Left colon (tissue), 2 donors: ENCODE results near the gene DARS2. TPM values are rescaled to one million over a fixed set of nuclear protein-coding genes. Genes with fewer than 3 reads are reported as not detected.
"Not testable (repeated sequence)": the region's sequence is repeated elsewhere in the genome, so short reads cannot be mapped to it uniquely, and the experiment has no call there.

Experiments
- ATAC-seq: fragments of 200-7000 bp; cut with Tn5 transposase; one replicate; pipeline ENCODE4 v1.9.1; 2020; ENCODE audit warnings: mild to moderate bottlenecking, moderate library complexity
- DNase-seq, 2 donors: peaks; one replicate each; pipeline ENCODE4 v3.0.0-alpha.2; 2020
- intact Hi-C, 2 donors: fragments of 100-400 bp; cut with DNase I in 1 of 2; cut with micrococcal nuclease in 1 of 2; formaldehyde crosslinking; loops; one replicate each; pipeline versions ENCODE4 v1.11.2 to v1.14.0; 2022; cut with DNase I, micrococcal nuclease
- total RNA-seq, 2 donors: library from RNA; stranded (reverse); fragmentation: NEBNext Ultra II Directional; extraction: Animal tissue kit (Norgen Biotek cat#: 25700); gene quantifications; one replicate each; pipeline ENCODE4 v1.2.1, GENCODE V29; 2021
- donor health status: DM: no; HTN: no; CAD: no.
- donor health status: DM: yes; HTN: yes; CAD: no.

The DARS2 gene
- total RNA-seq, 2 donors from 2014 or later: 24.3 to 27.4 TPM

DNA sequence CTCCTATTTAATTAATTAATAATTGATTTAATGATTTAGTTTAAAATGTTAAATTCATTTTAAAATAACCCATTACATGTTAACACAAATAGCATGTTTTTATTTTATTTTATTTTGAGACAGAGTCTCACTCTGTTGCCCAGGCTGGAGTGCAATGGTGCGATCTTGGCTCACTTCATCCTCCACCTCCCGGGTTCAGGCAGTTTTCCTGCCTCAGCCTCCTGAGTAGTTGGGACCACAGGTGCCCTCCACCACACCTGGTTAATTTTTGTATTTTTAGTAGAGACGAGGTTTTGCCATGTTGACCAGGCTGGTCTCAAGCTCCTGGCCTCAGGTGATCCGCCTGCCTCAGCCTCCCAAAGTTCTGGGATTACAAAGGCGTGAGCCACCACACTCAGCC is 35.1 kb downstream of the DARS2 start:
- ATAC-seq, intact Hi-C loops, DNase-seq: not testable (repeated sequence)

DNA sequence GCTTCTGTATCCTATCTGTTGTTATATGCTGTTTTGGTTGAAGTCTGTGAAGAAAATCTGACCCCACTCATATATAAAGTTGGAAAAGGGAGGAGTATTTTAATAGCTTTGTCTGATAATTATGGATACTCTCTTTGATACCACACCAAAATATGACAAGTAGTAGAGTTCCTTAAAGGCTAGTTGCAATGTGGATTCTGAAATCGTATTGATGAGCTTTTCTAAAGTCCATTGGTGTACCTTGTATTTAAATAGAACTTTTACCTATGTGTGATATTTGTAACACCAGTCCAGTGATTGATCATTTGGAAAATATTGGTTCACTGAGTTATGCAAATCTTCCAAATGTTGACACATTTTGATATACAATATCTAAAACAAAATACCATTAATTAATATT is 35.6 kb downstream of the DARS2 start:
- DNase-seq: no peak
- no peak for ATAC-seq
- intact Hi-C loops: no loop called here

DNA sequence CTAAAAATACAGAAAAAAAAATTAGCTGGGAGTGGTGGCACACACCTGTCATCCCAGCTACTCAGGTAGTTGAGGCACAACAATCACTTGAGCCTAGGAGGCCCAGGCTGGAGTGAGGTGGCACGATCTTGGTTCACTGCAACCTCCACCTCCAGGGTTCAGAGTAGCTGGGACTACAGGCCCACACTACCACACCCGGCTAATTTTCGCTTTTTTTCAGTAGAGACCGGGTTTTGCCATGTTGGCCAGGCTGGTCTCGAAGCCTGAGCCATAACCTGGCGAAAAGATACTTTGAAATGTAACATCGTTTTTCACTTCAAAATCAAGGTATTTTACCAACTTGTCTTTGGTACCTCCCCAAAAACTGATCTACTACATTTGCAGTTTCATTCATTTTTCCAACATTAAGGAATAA is 37.3 kb downstream of the DARS2 start:
- ATAC-seq (peak; percentile 32), DNase-seq (no peak)
- intact Hi-C loops: no loop called here

DNA sequence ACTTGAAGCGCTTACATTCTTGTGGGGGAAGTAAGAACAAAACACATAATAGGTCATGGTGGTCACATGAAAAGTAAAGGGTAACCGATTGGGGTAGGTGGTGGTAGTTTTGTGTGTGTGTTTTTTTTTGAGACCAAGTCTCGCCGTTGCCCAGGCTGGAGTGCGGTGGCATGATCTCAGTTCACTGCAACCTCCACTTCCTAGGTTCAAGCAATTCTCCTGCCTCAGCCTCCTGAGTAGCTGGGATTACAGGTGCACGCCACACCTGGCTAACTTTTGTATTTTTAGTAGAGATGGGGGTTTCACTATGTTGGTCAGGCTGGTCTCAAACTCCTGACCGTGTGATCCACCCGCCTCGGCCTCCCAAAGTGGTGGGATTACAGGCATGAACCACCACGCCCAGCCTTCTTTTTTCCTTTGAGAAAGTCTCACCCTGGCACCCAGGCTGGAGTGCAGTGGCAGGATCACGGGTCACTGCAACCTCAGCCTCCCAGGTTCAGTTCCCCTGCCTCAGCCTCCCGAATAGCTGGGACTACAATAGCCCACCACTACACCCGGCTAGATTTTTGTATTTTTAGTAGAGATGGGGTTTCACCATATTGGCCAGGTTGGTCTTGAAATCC is 37.8 kb downstream of the DARS2 start:
- intact Hi-C loops, DNase-seq: not testable (repeated sequence)
- ATAC-seq: peak; percentile 7

DNA sequence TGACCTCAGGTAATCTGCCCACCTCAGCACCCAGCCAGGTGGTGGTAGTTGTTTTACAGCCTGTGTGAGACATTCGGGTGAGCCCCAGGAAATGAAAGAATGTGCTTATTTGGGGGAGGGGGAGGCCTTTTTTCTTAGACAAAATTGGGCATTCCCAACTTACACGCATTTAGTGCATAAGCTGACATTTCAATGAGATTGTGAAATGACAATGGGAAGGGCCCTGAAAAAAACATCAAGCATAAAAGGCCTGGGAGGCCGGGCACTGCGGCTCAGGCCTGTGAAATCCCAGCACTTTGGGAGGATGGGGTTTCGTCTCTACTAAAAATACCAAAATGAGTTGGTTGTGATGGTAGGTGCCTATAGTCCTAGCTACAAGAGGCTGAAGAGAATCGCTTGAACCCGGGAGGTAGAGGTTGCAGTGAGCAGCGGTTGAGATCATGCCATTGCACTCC is 38.3 kb downstream of the DARS2 start:
- ATAC-seq: no peak
- intact Hi-C loops: no loop called here
- DNase-seq: no peak

DNA sequence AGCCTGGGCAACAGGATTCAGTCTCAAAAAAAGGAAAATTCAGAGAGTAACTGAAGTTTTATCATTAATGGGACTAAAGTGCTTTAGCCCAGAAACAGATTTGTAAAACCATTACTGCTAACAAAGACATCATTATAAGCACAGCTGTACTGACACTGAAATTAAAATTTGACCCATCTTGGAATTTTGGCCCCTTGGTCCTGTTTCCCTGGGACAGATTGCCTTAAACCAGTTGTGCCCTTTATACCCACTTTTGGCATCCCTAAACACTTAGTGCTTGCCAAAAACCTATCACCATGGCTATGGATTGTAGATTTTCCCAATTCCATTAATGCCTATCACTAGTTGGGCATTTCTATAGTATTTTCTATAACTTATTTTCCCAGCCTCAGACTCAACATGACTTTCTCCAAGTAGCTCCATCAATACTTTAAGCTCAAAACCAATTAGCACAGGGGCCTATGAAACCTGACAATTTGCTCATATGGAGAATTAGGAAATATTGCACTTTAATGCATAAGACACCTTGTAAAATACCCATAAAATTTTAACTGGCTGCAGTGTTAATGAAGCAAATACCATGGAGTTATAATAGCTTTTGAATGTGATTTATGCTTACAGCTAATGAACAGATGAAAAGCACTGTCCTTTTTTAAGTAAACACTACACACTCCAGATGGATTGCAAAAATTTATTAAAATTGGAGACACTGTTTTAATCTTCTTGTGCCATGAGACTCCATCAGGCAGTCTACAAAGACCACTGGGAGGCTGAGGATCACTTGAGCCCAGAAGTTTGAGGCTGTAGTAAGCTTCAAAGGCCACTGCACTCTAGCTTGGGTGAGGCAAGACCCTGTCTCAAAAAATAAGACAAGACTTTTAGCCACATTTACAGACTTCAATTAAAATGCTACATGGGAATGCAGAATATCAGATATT is 39.0 kb downstream of the DARS2 start:
- intact Hi-C loops: no loop called here
- ATAC-seq: no peak

DNA sequence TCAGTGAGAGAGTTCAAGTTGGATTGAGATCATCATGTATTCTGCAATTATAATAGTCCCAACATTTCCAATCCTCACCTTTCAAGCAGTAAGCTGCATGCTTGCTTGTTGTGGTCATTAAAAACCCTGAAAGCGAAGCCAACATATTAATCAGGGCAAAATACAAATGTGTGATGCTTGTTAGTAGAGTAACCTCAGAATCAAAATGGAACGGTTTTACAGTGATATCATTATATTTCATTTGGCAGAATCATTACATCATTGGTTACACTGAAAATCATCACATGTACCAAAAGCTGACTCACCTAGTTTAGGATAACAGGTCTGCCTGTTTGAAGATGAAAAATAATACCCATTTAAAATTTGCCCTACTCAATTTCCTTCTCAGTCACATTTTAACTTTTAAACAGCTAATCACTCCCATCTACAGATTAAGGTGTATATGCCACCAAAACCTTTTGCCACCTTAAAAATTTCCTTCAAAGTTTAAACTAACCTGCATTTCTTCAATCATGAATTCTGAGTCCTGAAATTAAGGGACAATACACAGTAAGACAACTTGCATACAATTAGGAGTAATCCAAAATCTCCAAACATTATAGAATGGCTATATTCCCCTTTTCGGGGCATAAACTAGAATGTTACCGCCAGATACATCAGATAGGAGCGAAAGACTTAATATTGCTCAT is 39.9 kb downstream of the DARS2 start:
- ATAC-seq: no peak
- intact Hi-C loops: no loop called here
- no peak for DNase-seq

More for the DNA sequence above, 39.0 kb downstream of the DARS2 start:
- DNase-seq: no peak

DNA sequence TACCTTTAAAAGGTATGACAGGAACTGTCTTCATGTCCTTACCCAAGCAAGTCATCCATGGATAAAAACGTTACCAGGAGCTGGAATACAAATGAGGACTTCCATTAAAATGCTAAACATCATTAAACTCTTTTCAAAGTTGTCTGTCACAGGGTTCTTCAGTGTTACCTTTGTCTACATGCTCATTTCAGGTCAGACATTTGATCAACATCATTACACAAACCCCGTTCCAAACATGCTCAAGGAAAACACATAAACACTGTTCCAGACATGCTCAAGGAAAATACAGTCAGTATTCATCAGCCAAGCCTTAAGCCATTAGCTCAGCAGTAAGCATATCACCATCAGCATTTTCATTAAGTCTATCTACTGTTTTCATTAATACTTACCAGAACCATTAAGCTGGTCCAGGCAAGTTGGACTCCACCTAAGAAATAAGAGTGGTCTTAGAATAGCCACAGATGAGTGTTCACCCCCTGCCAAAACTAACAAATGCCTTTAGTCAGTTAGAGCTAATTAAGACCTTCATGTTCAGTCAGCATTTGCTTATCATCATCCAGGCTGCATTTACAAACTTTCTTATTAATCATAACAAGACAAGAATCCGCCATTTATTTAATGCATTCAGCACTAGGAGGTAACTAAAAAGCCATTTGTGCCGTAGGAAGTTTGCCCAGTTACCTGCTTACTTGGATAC is 41.1 kb downstream of the DARS2 start:
- DNase-seq: no peak
- intact Hi-C loops: no loop called here
- ATAC-seq: no peak

DNA sequence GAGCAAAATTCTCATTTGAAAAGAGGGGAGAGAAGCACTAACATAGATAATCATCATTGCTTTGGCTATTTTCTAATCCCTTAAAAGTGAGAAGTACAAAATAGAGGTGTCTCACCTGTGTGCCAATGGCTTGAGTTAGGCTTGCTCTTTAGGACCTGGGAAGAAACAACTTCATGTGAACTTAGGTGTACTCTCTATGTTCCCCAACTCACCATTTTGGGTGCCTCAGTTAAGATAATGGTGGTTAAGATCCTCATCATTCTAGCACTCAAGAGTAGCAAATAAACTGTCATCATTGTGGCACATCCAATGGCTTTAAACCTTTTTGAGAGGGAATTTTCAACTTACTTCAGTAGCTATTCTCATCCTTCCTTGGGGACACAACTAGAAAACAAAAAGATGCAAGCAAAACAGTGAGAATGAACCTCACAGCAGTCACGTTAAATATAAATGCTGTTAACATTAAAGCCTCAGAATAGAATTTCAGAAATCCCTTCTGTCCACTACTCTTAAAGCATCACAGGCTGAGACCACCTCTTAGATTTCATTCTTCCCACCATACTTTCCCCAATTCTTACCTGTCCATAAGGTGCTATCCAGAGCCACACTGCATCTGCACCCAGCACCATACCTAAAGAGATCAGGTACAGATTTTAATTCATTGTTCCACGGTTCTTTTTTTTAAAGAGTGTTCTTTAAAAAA is 42.1 kb downstream of the DARS2 start:
- intact Hi-C loops: no loop called here
- no peak for ATAC-seq
- DNase-seq: no peak

DNA sequence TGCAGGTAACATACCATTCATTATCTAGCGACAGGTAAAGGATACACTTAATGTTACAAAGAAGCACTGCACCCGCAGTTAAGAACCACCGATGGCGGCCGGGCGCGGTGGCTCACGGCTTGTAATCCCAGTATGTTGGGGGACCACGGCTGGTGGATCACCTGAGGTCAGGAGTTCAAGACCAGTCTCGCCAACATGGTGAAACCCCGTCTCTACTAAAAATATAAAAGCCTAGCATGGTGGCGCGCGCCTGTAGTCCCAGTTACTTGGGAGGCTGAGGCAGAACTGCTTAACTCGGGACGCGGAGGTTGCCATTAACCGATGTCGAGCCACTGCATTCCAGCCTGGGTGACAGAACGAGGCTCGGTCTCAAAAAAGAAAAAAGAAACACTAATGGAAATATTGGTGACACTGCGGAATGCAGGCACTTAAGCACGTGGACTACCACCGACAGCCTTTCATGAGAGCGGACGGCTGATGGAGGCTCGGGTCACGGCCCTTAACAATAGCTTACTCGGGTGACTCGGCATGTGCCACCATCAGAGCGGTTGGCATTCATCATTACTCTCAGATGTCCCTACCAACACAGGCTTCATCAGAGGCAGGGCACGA is 42.8 kb downstream of the DARS2 start:
- peak; percentile 1 for ATAC-seq
- peak in 1 of 2 donors; percentile 48 for DNase-seq
- intact Hi-C loops: no loop called here

DNA sequence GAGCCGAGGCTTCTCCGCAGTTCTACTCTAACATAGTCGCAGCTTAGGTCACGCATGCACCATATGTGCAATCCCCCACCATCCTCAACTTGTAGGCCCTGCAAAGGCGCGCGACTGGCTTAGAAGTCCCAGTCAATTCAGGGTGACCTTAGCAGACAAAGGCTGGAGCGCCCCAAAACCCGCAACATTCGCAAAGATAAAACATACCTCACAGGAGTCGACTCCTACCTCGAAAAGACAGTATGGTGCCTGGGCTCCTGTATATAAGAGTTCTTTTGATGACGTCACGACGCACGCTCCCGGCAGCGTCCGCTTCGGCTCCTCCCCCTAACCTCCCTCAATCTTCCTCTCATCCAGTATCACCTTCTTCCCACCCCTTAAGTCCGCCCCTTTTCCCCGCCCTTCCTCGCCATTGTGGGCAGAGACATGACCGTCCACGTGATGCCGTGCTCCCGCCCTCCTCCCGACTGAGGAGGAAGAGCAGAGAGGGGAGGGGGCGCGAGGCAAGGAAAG is 43.3 kb downstream of the DARS2 start, which contains the start of gene GAS5:
Gene GAS5 (minus strand): TSS at position 237 of the 513 bp plus-strand sequence.
- peak; percentile 99 to 100 for DNase-seq
- intact Hi-C loops: no loop called here
- peak; percentile 83 for ATAC-seq

DNA sequence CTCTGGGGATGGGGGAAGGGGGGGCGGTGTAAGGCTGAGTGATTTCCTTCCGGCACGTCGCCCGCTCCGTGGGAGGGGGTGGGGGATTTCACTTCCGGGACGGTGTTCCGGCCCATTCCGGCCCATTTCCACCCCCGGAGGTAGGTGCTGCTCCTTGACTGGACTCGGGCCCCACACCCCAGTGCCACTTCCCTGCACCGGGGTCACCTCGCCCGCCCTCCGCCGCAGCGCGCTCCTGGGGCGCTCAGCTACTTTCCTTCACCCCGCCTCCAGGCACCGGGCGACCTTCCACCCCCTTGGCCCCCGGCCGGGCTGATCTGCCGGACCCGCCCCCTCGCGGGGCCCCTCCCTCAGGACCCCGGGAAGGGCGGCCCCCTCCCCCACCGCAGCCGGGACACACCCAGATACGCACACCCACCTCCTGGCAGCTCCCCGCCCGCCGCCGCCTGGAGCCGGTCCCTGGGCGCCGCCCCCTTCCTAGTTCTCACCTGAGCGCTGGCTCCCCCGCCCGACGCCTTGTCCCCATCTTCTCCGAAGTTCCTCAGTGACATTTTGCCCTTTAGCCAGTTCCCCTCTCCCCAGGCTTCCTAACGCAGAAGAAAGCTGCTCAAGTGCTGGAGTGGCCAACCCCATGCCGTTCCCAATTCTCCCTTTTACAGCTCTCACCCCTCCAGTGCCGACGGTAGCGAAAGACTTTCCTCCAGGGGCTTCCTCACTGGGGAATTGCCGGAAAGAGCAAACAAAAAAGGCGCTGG is 44.0 kb downstream of the DARS2 start, which contains the start of gene ZBTB37:
Gene ZBTB37 (plus strand): TSS at position 115 of the 755 bp plus-strand sequence. CDS start 1,846 bp downstream, outside the sequence.
- intact Hi-C loops: no loop called here
- peak; percentile 96 to 97 for DNase-seq
- ATAC-seq: peak; percentile 82

DNA sequence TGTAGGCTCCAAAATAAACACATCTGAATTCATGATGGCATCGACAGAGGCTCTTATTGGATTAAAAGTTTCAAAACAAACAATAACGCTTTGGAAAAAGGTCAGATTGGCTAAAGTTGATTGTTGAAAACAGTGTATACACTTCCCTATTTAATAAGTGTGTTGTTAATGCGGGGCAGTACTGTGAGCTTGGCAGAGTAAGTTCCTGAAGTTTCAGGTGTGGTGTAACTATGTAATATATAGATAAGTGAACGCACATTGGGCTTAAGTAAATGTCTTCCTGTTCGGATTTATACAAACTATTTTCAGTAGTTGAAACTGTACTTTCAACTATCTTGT is 44.5 kb downstream of the DARS2 start:
- intact Hi-C loops: no loop called here
- DNase-seq (no peak), ATAC-seq (peak; percentile 16)

DNA sequence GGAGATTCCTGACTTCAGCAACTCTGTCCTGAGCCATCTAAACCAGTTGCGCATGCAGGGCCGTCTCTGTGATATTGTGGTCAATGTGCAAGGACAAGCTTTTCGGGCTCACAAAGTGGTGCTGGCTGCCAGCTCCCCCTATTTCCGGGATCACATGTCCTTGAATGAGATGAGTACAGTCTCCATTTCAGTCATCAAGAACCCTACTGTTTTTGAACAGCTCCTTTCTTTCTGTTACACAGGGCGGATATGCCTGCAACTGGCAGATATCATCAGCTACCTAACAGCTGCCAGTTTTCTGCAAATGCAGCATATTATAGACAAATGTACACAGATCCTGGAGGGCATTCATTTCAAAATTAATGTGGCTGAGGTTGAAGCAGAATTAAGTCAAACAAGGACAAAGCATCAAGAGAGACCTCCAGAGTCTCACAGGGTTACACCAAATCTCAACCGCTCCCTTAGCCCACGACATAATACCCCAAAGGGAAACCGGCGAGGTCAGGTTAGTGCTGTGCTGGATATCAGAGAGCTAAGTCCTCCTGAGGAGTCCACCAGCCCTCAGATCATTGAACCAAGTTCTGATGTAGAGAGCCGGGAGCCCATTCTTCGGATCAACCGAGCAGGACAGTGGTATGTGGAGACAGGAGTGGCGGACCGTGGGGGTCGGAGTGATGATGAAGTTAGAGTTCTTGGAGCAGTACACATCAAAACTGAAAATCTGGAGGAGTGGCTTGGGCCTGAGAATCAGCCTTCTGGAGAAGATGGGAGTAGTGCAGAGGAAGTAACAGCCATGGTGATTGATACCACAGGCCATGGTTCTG is 46.0 kb downstream of the DARS2 start:
- no peak for ATAC-seq
- intact Hi-C loops: no loop called here
- peak; percentile 49 to 52 for DNase-seq

DNA sequence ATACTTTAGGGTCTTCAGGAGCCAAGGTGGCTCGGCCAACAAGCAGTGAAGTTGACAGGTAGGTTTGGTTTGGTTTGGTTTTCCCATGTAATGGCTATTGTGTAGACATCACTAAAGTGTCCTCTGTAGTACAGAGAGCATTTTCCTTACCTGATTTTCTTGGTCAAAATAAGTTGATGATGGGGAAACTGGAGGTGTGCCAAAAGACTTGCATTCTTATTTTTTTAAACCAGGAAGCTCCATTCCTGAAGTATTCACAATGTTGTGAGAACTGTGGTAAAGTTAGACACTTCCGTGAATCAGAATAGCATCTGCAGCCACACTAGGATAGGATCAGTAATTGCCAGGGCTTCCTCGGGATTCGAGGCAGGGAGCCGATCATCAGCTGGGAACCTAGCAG is 46.6 kb downstream of the DARS2 start:
- no peak for DNase-seq
- intact Hi-C loops: no loop called here
- ATAC-seq: no peak

DNA sequence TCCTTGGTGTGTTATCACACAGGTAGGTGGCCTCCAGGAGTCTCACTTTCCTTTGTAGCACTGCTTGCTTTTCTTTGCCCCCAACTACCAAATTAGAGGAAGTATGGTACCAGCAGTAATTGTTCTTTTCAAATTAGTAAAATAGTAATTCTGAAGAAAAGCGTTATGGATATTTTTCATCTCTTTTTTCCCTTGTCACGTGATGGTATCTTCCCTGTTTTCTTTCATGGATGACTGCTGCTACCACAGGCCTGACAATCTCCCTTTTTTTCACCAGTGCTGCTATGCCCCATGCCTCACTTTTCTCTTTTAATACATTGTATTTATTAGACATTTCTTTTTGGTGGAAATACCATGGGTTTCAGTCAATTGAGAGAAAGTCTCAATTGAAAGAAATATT is 47.0 kb downstream of the DARS2 start:
- intact Hi-C loops: no loop called here
- DNase-seq (no peak), ATAC-seq (no peak)
